HepG2 (cell line): ENCODE data around the gene ERC1. TPM values are rescaled to one million over a fixed set of nuclear protein-coding genes. Genes with fewer than 3 reads are reported as not detected.

ENCODE experiments used
- ATAC-seq: fragments of 200-7000 bp; cut with Tn5 transposase; 3 replicates; pipeline ENCODE4 v1.9.1; 2020; ENCODE audit warnings: mild to moderate bottlenecking, moderate library complexity
- BruUV-seq: library from RNA; stranded (reverse); fragments of 400-500 nt; replicated peaks from 2 replicates; lab custom pipeline; 2021; lab: Mats Ljungman, UMichigan
- CTCF ChIA-PET: fragments of 300-600 bp; formaldehyde crosslinking; extraction: SDS; loops from one replicate; lab custom pipeline; 2021; ENCODE audit warnings: low total read pairs, inconsistent platforms, low intra/inter-chr PET ratio; lab: Yijun Ruan, JAX
- POLR2A ChIA-PET: fragments of 350-600 bp; sonication (Branson Sonifier 250); formaldehyde crosslinking; loops from one replicate; lab custom pipeline; 2020; ENCODE audit warnings: antibody characterized with exemption, inconsistent platforms; lab: Yijun Ruan, JAX
- DNase-seq: peaks from one replicate; pipeline ENCODE4 v3.0.0-alpha.2; 2015; ENCODE audit warnings: low spot score
- FAIRE-seq: peaks from 3 replicates; lab custom pipeline; 2011; peaks lifted over from hg19 to GRCh38; lab: Jason Lieb, UNC
- H2AFZ ChIP-seq: one replicate; pipeline ENCODE4 v1.6.1; 2011; ENCODE audit warnings: low read length, inconsistent platforms
- H3K27ac ChIP-seq: fragments of 300-600 bp; 3 replicates; pipeline ENCODE4 v1.8.0; 2011; ENCODE audit warnings: mixed run types, mild to moderate bottlenecking, mixed read lengths, low read length, inconsistent platforms; ENCODE audit not compliant: insufficient read depth; ENCODE audit errors: extremely low read length
- H3K27me3 ChIP-seq, 2 experiments: fragments of 200-600 bp in 1 of 2; 2 replicates in 1 of 2; 3 replicates in 1 of 2; pipeline versions ENCODE4 v1.6.0 to v1.8.0; 2011; ENCODE audit warnings: low read length in 2 of 2, mild to moderate bottlenecking in 2 of 2, moderate library complexity in 2 of 2, inconsistent platforms in 1 of 2; ENCODE audit not compliant: insufficient read depth in 2 of 2, control insufficient read depth in 1 of 2
- H3K36me3 ChIP-seq, 2 experiments: fragments of 200-600 bp in 1 of 2; replicated peaks in 1 of 2; 2 replicates in 1 of 2; 3 replicates in 1 of 2; pipeline versions ENCODE4 v1.5.1 to v1.8.0; 2011; ENCODE audit warnings: low read length in 2 of 2, inconsistent platforms in 1 of 2; ENCODE audit not compliant: insufficient read depth in 2 of 2, control insufficient read depth in 1 of 2
- H3K4me1 ChIP-seq: 2 replicates; pipeline ENCODE4 v1.5.1; 2012; ENCODE audit warnings: low read length, inconsistent platforms; ENCODE audit not compliant: insufficient read depth
- H3K4me2 ChIP-seq: 2 replicates; pipeline ENCODE4 v1.6.0; 2011; ENCODE audit warnings: low read depth, low read length, inconsistent platforms
- H3K4me3 ChIP-seq, 3 experiments: fragments of 200-600 bp in 1 of 3; sonication (generic), shearing (Covaris generic) in 1 of 3; replicated peaks in 1 of 3; 2 replicates each; pipeline ENCODE4 v1.5.1; 2011 to 2016; ENCODE audit warnings: low read length in 3 of 3, inconsistent platforms in 2 of 3, low read depth in 2 of 3, mild to moderate bottlenecking in 2 of 3, control low read depth in 1 of 3, mixed read lengths in 1 of 3; ENCODE audit not compliant: insufficient read depth in 1 of 3
- H3K79me2 ChIP-seq: one replicate; pipeline ENCODE4 v1.6.1; 2011; ENCODE audit warnings: low read length, inconsistent platforms; ENCODE audit not compliant: insufficient read depth
- H3K9ac ChIP-seq: 2 replicates; pipeline ENCODE4 v1.6.0; 2011; ENCODE audit warnings: mild to moderate bottlenecking, low read depth, low read length, inconsistent platforms; ENCODE audit not compliant: insufficient read depth
- H3K9me3 ChIP-seq: 2 replicates; pipeline ENCODE4 v1.5.1; 2012; ENCODE audit warnings: mild to moderate bottlenecking, low read length
- H4K20me1 ChIP-seq: 2 replicates; pipeline ENCODE4 v1.6.0; 2011; ENCODE audit warnings: inconsistent platforms, mild to moderate bottlenecking, low read length, moderate library complexity; ENCODE audit not compliant: insufficient read depth
- CBX2 ChIP-seq, 2 experiments: fragments of 200-600 bp in 1 of 2; sonication (generic); formaldehyde crosslinking in 1 of 2; IDR thresholded peaks; 2 replicates each; pipeline versions ENCODE4 v1.7.0 to v1.8.1; 2018 to 2022; ENCODE audit warnings: low read depth in 2 of 2, low read length in 1 of 2, mild to moderate bottlenecking in 1 of 2, missing genetic modification reagents in 1 of 2
- NFE2 ChIP-seq: sonication (generic); formaldehyde crosslinking; IDR thresholded peaks from 2 replicates; pipeline ENCODE4 v1.4.0; 2020; ENCODE audit warnings: missing genetic modification reagents
- ZBTB21 ChIP-seq: sonication (generic); formaldehyde crosslinking; IDR thresholded peaks from 2 replicates; pipeline ENCODE4 v1.4.0; 2020; ENCODE audit warnings: missing genetic modification reagents
- ZNF33A ChIP-seq: sonication (generic); formaldehyde crosslinking; IDR thresholded peaks from 2 replicates; pipeline ENCODE4 v1.5.1; 2020; ENCODE audit warnings: missing genetic modification reagents, mild to moderate bottlenecking, moderate library complexity, borderline replicate concordance
- ZNF782 ChIP-seq: sonication (generic); formaldehyde crosslinking; IDR thresholded peaks from 2 replicates; pipeline ENCODE4 v1.4.0; 2020; ENCODE audit warnings: missing genetic modification reagents, mild to moderate bottlenecking, borderline replicate concordance
- ZNF83 ChIP-seq: sonication (generic); formaldehyde crosslinking; IDR thresholded peaks from 2 replicates; pipeline ENCODE4 v1.4.0; 2020; ENCODE audit warnings: missing genetic modification reagents, mild to moderate bottlenecking, borderline replicate concordance
- WGBS: methylation state at CpG from one replicate; pipeline ENCODE4 v1.1.6; 2017; ENCODE audit warnings: low lambda C conversion rate; 5-methylcytosine and 5-hydroxymethylcytosine counted together
- in situ Hi-C: cut with HindIII; loops from 2 replicates; pipeline ENCODE4 v1.10.0; 2017; ENCODE audit warnings: low pct_unique_long_range_greater_than_20kb; ENCODE audit not compliant: extremely low pct_ligation_motif_present
- intact Hi-C: fragments of 100-400 bp; cut with micrococcal nuclease; formaldehyde crosslinking; loops from one replicate; pipeline ENCODE4 v1.10.0; 2022; ENCODE audit not compliant: unreplicated experiment
- polyA plus RNA-seq, 8 experiments: library from polyadenylated mRNA; depleted of rRNA in 3 of 8; stranded (reverse) in 7 of 8; unstranded in 1 of 8; fragments of >200 nt; fragmentation: Illumina TruSeq in 4 of 8; extraction: Trizol in 4 of 8; gene quantifications; 2 replicates each; pipeline versions ENCODE4 v1.2.1 to v1.2.3, GENCODE V29; 2011 to 2016; ENCODE audit warnings: low read depth in 4 of 8, missing spikeins in 1 of 8, mixed read lengths in 1 of 8; ENCODE audit not compliant: insufficient read depth in 1 of 8
- total RNA-seq, 5 experiments: library from RNA; depleted of rRNA; stranded (reverse); fragments of >200 nt; fragmentation: Illumina TruSeq; extraction: Trizol; gene quantifications; 2 replicates each; pipeline ENCODE4 v1.2.3, GENCODE V29; 2016; ENCODE audit warnings: low read depth in 1 of 5
- TF ChIP-seq, protein P1 (sequence below): sonication (generic); formaldehyde crosslinking; IDR thresholded peaks from 2 replicates; pipeline ENCODE4 v1.4.0; 2020; ENCODE audit warnings: missing genetic modification reagents
- TF ChIP-seq, protein P2 (sequence below): sonication (generic); formaldehyde crosslinking; IDR thresholded peaks from 2 replicates; pipeline ENCODE4 v1.4.0; 2020; ENCODE audit warnings: missing genetic modification reagents
- TF ChIP-seq, protein P3 (sequence below): sonication (generic); formaldehyde crosslinking; IDR thresholded peaks from 2 replicates; pipeline ENCODE4 v1.5.0; 2020; ENCODE audit warnings: missing genetic modification reagents

ERC1 gene
- total and polyA plus RNA-seq, 2 of the 13 experiments (the other 11 are each of a cell fraction or from before 2014, with no cell fraction given): 6.1 to 12.4 TPM

DNA sequence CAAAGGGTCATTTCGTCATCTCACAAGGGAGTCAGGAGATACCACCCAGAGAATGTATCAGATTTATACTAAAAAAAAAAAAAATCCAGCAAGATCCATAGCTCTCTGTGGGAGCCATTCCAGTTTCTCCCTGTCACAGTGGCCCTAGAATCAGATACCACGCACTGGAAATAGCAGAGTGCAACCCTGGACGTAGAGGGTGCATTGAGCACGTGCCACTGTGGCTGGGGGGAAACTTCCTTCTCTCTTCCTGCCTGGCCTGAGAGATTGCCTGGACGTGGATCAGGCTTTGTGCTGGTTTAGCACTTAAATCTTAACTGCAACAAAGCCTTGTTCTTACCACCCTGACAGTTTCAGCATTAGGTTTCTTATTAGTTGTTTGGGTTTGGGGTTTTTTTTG is 479.0 kb downstream of the ERC1 start (continued):
- TF ChIP-seq ZNF782 (CRISPR knock-in tag): no peak
- TF ChIP-seq, all 625 proteins: peak for 0

DNA sequence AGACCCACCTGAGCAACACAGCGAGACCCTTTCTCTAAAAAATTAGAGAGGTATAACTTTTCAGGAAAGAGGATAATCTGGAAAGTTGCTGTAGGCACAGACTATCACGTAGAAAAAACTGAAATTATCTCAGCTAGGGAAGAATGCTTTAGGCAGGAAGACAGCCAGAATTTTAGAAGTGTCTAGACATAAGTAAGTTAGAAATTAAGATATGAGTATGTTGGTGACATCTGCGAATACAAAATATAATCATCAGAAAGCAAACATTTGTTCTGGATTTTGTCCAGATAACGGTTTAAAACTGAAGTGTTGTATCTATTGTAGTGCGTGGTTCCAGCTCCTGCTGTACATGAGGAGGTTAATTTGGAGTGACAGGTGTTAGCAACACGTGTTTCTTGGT is 480.2 kb downstream of the ERC1 start:
- ATAC-seq (no peak), DNase-seq (no peak), FAIRE-seq (no peak)
- BruUV-seq: no TSS peak
- Histone ChIP-seq H3K79me2 (no peaks in the 10 kb centered on the region), H3K9me3 (no peaks in the 10 kb centered on the region), H3K4me2 (no peak overlapping the region), H3K27ac (no peak overlapping the region), H3K4me3 (no peak overlapping the region), H3K4me1 (peaks cover 7% of the 10 kb centered on the region; the same call in 1 of the 2 replicates), H4K20me1 (no peaks in the 10 kb centered on the region), H3K27me3 (no peaks in the 10 kb centered on the region), H3K36me3 (no peaks in the 10 kb centered on the region), H2AFZ (no peak overlapping the region), H3K9ac (no peak overlapping the region)
- intact Hi-C loops: no loop called here
- ChIA-PET POLR2A (no interaction called here), CTCF (no interaction called here)
- no peak for TF ChIP-seq NFE2 (CRISPR knock-in tag)
- 92% methylated on average over 6 of the region's 6 CpGs for WGBS
- in situ Hi-C loops: no loop called here

DNA sequence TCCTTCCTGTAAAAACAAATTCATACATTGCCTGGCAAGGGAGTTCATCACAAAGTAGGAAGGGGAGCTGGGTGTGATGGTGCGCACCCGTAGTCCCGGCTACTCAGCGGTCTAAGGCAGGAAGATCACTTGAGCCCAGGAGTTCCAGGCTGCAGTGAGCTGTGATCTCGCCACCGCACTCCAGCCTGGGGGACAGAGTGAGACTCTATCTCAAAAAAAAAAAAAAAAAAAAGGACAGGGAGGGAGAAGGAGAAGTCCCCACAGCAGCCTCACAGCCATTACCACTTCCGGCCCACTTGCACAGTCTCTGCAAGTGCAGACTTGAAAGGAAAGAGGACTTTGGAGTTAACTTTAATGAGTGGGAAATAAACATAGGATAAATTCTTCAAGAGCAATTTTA is 482.4 kb downstream of the ERC1 start:
- H3K4me3 ChIP-seq: no peak overlapping the region
- no peak overlapping the region for H3K4me2 ChIP-seq
- H3K27ac ChIP-seq: no peak overlapping the region
- no TSS peak for BruUV-seq
- no peaks in the 10 kb centered on the region for H3K79me2 ChIP-seq
- H3K9ac ChIP-seq: no peak overlapping the region
- no peaks in the 10 kb centered on the region for H3K9me3 ChIP-seq
- ATAC-seq (no peak), FAIRE-seq (no peak), DNase-seq (no peak)
- no peaks in the 10 kb centered on the region for H4K20me1 ChIP-seq
- H3K36me3 ChIP-seq: no peaks in the 10 kb centered on the region
- peaks cover 7% of the 10 kb centered on the region; the same call in 1 of the 2 replicates for H3K4me1 ChIP-seq
- WGBS: 97% methylated on average over 7 of the region's 7 CpGs
- CTCF ChIA-PET: no interaction called here
- H2AFZ ChIP-seq: no peak overlapping the region
- in situ Hi-C loops (no loop called here), intact Hi-C loops (no loop called here)
- POLR2A ChIA-PET: interaction anchor here (0.6 kb wide), 1 partner anchor 840 kb away, joined by 3 read pairs; no protein-coding TSS in a partner anchor
- H3K27me3 ChIP-seq: no peaks in the 10 kb centered on the region
- TF ChIP-seq ZBTB21 (CRISPR knock-in tag) (no peak), ZNF33A (CRISPR knock-in tag) (no peak), ZNF83 (no peak), CBX2 (IDR thresholded peaks at IDR 0.05; ENCODE audit: low read depth, low read length) (no peak), CBX2 (CRISPR knock-in tag; IDR thresholded peaks at IDR 0.05; ENCODE audit: low read depth) (no peak)
- TF ChIP-seq, protein P1, sequence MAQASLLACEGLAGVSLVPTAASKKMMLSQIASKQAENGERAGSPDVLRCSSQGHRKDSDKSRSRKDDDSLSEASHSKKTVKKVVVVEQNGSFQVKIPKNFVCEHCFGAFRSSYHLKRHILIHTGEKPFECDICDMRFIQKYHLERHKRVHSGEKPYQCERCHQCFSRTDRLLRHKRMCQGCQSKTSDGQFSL: no peak
- TF ChIP-seq, protein P2, sequence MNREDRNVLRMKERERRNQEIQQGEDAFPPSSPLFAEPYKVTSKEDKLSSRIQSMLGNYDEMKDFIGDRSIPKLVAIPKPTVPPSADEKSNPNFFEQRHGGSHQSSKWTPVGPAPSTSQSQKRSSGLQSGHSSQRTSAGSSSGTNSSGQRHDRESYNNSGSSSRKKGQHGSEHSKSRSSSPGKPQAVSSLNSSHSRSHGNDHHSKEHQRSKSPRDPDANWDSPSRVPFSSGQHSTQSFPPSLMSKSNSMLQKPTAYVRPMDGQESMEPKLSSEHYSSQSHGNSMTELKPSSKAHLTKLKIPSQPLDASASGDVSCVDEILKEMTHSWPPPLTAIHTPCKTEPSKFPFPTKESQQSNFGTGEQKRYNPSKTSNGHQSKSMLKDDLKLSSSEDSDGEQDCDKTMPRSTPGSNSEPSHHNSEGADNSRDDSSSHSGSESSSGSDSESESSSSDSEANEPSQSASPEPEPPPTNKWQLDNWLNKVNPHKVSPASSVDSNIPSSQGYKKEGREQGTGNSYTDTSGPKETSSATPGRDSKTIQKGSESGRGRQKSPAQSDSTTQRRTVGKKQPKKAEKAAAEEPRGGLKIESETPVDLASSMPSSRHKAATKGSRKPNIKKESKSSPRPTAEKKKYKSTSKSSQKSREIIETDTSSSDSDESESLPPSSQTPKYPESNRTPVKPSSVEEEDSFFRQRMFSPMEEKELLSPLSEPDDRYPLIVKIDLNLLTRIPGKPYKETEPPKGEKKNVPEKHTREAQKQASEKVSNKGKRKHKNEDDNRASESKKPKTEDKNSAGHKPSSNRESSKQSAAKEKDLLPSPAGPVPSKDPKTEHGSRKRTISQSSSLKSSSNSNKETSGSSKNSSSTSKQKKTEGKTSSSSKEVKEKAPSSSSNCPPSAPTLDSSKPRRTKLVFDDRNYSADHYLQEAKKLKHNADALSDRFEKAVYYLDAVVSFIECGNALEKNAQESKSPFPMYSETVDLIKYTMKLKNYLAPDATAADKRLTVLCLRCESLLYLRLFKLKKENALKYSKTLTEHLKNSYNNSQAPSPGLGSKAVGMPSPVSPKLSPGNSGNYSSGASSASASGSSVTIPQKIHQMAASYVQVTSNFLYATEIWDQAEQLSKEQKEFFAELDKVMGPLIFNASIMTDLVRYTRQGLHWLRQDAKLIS (CRISPR knock-in tag): no peak
- TF ChIP-seq, protein P3, sequence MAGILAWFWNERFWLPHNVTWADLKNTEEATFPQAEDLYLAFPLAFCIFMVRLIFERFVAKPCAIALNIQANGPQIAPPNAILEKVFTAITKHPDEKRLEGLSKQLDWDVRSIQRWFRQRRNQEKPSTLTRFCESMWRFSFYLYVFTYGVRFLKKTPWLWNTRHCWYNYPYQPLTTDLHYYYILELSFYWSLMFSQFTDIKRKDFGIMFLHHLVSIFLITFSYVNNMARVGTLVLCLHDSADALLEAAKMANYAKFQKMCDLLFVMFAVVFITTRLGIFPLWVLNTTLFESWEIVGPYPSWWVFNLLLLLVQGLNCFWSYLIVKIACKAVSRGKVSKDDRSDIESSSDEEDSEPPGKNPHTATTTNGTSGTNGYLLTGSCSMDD (CRISPR knock-in tag): no peak
